ENCODE results near the gene MACROD2. TPM values are rescaled to one million over a fixed set of nuclear protein-coding genes. Genes with fewer than 3 reads are reported as not detected.

MACROD2 gene
- total RNA-seq, 2 donors from 2014 or later = 0.94 to 10.4 TPM

DNA sequence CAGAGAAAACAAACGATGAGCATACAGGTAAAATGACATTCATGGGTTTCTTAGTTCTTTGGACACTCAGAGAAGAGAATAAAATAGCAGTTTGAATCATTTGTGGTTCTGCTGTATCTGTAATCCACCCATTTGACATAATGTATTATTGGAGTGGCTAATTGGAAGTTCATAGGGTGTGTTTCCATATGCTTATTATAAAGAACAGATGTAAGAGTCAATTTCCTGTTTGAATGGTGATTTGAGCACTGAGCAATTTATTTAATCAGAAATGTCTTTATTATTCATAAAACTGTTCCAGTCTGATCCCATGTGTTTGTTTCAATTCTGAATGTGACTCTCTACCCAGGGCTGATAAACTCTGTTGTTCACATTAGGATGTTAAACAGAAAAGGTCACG is 1638.8 kb downstream of the MACROD2 start:
- Histone ChIP-seq H3K27me3 (no peaks in the 10 kb centered on the region), H3K9me3 (no peaks in the 10 kb centered on the region), H3K36me3 (no peaks in the 10 kb centered on the region), H3K4me3 (no peak overlapping the region), H3K4me1 (no peaks in the 10 kb centered on the region), H3K27ac (no peak overlapping the region)
- DNase-seq (ENCODE audit: low spot score) = no peak
- TF ChIP-seq, protein P1, sequence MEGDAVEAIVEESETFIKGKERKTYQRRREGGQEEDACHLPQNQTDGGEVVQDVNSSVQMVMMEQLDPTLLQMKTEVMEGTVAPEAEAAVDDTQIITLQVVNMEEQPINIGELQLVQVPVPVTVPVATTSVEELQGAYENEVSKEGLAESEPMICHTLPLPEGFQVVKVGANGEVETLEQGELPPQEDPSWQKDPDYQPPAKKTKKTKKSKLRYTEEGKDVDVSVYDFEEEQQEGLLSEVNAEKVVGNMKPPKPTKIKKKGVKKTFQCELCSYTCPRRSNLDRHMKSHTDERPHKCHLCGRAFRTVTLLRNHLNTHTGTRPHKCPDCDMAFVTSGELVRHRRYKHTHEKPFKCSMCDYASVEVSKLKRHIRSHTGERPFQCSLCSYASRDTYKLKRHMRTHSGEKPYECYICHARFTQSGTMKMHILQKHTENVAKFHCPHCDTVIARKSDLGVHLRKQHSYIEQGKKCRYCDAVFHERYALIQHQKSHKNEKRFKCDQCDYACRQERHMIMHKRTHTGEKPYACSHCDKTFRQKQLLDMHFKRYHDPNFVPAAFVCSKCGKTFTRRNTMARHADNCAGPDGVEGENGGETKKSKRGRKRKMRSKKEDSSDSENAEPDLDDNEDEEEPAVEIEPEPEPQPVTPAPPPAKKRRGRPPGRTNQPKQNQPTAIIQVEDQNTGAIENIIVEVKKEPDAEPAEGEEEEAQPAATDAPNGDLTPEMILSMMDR (IDR thresholded peaks at IDR 0.05) = no peak

DNA sequence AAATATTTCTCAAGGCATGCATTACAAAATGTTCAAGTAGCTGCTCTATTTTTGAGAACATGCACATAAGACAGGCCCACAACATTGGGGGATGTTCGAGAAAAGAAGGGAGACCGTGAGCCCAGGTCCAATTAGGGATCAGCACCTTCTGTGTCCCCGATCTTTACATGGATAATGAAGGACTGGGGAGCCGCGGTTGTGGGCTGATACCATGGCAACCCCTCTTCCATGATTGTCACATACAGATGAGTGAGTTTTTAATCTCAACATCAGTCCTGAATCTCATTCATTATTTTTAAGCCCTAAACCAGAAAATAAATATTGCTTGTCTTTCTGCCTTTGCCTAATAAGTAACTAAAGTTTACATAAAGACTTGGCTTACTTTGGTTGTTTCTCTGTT is 1642.2 kb downstream of the MACROD2 start:
- Histone ChIP-seq H3K4me3 (no peak overlapping the region), H3K27me3 (no peaks in the 10 kb centered on the region), H3K27ac (no peak overlapping the region), H3K36me3 (no peaks in the 10 kb centered on the region), H3K9me3 (no peaks in the 10 kb centered on the region), H3K4me1 (no peaks in the 10 kb centered on the region)
- DNase-seq (ENCODE audit: low spot score) = no peak
- TF ChIP-seq, protein P1 (IDR thresholded peaks at IDR 0.05) = no peak

DNA sequence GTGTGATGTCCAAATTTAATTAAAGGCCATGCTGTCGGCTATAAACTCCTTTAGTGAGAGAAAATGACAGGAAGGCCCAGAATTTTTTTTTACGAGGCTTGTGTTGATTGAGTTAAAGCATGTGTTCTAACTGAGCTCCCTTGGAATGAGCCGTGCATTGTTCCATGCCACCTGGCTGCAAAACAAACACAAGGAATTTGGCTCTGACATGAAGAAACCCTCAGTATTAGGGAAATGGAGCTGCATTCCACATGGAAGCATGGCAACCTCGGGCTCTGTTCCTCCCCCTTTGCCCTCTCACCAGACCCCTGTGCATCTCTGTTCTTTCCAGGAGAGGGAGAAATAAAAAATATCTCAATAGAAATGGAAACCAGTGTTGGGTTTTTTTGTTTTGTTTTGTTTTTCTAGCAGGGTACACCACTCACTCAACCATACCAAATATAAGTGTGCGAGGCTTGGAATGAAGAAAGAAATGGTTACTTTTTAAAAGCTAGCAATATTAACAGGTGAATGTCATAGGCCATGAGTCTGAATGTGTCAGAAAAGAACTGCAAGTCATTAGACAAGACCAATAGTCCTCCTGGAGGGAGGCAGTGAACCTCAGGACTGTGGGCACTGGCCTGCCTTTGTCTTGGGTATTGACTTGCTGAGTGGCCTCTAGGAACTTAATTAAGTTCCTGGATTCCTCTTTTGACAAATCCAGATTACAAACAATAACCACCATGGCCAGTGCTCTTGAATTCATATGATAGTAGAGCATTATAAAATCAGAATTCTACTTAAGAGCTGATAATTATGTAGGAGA is 1642.8 kb downstream of the MACROD2 start:
- no peaks in the 10 kb centered on the region for H3K27me3 ChIP-seq
- H3K36me3 ChIP-seq = no peaks in the 10 kb centered on the region
- H3K4me1 ChIP-seq = no peaks in the 10 kb centered on the region
- no peak overlapping the region for H3K4me3 ChIP-seq
- DNase-seq (ENCODE audit: low spot score) = no peak
- TF ChIP-seq, protein P1 (IDR thresholded peaks at IDR 0.05) = no peak
- H3K9me3 ChIP-seq = no peaks in the 10 kb centered on the region
- H3K27ac ChIP-seq = no peak overlapping the region

DNA sequence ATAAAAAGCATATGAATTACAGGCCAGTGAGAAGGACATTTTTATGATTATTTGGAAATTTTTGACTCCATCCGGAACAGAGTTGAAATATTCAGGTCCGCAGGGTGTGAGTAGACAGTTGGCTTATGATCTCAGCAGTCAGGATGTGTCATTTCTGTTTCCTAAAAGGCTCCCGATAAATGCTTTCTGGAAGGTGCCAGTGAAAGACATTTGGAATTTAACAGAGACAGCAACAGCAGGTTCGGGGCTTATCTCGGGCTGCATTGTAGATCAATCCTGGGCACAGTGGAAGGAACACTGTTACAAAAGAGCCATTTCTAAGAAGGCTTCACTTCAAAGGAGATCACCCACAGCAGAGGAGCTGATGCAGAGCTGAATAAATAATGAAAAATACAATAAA is 1643.5 kb downstream of the MACROD2 start:
- Histone ChIP-seq H3K9me3 (no peaks in the 10 kb centered on the region), H3K4me3 (no peak overlapping the region), H3K27ac (no peak overlapping the region), H3K4me1 (no peaks in the 10 kb centered on the region), H3K36me3 (no peaks in the 10 kb centered on the region), H3K27me3 (no peaks in the 10 kb centered on the region)
- no peak for DNase-seq (ENCODE audit: low spot score)
- TF ChIP-seq, protein P1 (IDR thresholded peaks at IDR 0.05) = no peak

DNA sequence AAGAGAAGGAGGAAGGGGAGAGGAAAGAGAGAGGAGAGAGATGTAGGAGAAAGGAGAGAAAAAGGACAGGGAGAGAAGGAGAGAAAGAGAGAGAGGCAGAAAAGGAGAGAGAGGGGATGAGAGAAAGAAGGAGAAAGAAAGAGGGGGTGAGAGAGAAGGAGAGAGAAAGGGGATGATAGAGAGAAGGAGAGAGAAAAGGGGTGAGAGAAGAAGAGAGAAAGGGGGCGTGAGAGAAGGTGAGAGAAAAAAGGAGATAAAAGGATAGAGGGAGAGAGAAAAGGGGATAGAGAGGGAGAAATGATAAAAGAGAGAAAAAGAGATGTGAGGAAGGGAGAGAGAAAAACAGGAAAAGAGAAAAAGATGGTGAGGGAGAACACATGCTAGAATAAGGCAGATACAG is 1644.5 kb downstream of the MACROD2 start:
- Histone ChIP-seq H3K4me1 (no peaks in the 10 kb centered on the region), H3K36me3 (no peaks in the 10 kb centered on the region), H3K9me3 (no peaks in the 10 kb centered on the region), H3K27me3 (no peaks in the 10 kb centered on the region), H3K4me3 (no peak overlapping the region), H3K27ac (no peak overlapping the region)
- TF ChIP-seq, protein P1 (IDR thresholded peaks at IDR 0.05) = no peak
- no peak for DNase-seq (ENCODE audit: low spot score)

DNA sequence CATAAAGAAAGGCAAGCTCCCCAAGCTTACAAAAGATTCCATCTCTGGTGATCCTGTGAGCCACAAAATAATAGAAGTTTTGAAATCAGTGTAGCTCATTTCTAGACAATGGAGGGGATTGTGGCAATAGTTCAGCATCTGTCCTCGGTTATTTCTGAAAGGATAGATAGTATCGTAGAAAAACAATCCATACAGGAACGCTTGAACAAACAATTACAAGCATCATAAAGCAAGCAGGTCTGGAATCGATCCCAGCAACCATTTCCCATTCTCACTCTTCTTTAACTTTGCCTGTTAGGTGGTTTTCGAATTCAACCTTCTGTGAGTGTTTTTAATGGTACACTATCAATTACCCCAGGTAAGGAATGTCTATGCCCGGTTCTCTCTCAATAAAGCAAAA is 1646.8 kb downstream of the MACROD2 start:
- Histone ChIP-seq H3K36me3 (no peaks in the 10 kb centered on the region), H3K27me3 (no peaks in the 10 kb centered on the region), H3K4me3 (no peak overlapping the region), H3K9me3 (no peaks in the 10 kb centered on the region), H3K4me1 (no peaks in the 10 kb centered on the region), H3K27ac (no peak overlapping the region)
- no peak for DNase-seq (ENCODE audit: low spot score)
- TF ChIP-seq, protein P1 (IDR thresholded peaks at IDR 0.05) = no peak

Measured in right atrium auricular region (tissue), 2 donors.